NCI-H2107 (cell line): Measurements from ENCODE around the gene REEP6.

Source experiments
- DNase-seq: peaks from one replicate; lab custom pipeline; 2025; lab: John Stamatoyannopoulos, UW

Gene REEP6

DNA sequence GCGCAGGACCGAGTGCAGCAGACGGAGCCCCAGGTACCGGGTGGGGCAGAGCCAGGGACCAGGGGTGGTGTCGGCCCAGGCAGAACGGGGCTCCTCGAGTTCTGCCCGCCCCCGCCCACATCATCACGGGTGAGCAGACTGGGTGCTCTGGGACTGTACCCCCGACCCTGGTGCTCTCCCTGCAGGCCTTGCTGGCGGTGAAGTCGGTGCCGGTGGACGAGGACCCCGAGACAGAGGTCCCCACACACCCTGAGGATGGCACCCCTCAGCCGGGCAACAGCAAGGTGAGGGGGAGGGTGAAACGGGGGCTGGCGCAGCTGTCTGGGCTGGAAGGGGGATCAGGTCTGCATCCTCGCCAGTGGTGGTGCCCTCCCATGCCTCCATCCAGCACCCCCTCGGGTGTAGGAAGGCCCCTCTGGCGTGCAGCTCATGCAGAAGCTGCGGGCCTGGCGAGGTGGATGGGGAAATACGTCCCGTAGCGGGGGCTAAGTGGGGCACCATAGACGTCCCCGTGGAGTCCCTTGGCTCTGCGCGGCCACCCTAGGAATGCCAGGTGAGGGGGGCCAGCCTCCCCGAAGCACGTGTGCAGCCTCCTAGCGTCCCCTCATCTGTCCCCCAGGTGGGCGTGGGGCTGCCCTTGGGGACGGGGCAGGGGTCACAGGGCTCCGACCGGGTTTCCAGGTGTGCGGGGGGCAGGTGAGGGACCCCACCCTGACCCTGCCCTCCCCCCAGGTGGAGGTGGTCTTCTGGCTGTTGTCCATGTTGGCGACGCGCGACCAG is 34.7 kb upstream of the REEP6 start:
- DNase-seq: no peak

DNA sequence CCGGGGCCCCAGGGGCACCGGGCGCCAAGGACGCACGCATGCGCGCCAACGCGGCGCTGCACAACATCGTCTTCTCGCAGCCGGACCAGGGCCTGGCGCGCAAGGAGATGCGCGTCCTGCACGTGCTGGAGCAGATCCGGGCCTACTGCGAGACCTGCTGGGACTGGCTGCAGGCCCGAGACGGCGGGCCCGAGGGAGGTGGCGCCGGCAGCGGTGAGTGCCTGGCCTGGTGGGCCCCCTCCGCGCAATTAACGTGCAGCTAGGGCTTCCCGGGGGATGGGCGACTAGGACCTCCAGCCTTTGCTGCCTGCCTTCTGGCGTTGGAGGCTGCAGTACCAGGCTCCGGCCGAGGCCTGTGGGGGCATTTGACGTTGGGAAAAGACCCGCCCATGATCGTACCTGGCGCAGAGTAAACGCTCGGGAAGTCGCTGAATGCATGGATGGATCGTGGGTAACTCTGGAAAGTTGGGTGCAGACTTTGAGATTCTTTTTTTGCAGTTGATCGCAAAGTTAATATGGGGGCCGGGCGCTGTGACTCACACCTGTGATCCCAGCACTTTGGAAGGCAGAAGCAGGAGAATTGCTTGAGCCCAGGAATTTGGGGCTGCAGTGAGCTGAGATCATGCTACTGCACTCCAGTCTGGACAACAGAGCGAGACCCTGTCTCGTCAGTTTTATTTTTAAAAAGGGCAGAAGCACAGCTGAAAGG is 33.8 kb upstream of the REEP6 start:
- no peak for DNase-seq

DNA sequence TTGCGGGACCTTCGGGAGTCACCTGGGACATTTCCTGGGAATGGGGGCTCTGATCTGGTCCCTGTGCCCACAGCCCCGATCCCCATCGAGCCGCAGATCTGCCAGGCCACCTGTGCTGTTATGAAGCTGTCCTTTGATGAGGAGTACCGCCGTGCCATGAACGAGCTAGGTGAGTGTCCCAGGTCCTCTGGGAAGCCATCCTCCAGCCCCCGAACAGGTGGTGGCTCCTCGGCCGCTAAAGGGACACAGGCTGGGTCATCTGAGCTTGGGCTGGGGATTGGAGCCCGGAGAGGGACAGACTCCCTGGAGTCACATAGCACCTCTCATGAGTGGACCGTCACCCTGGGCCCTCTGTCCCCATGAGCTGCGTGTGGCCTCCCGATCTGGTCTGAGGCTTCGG is 33.1 kb upstream of the REEP6 start:
- DNase-seq: no peak

DNA sequence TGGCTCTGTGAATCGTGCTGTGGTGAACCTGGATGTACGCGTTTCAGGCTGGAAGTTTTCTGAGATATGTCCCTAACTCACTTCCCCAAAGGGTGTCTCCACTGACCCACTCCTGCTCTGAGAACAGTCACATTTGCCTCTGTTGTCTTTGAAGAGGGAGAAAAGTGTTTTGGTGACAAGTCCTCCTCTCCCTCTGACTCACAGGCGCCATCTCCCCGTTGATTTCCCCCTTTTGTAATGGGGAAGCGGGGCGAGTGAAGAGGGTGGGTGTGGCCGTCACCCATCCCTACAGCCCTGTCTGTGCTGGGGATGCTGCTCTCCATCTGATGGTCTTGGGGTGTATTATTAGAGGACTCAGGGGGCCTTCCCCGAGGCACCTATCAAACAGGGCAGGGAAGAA is 31.5 kb upstream of the REEP6 start:
- DNase-seq: no peak

DNA sequence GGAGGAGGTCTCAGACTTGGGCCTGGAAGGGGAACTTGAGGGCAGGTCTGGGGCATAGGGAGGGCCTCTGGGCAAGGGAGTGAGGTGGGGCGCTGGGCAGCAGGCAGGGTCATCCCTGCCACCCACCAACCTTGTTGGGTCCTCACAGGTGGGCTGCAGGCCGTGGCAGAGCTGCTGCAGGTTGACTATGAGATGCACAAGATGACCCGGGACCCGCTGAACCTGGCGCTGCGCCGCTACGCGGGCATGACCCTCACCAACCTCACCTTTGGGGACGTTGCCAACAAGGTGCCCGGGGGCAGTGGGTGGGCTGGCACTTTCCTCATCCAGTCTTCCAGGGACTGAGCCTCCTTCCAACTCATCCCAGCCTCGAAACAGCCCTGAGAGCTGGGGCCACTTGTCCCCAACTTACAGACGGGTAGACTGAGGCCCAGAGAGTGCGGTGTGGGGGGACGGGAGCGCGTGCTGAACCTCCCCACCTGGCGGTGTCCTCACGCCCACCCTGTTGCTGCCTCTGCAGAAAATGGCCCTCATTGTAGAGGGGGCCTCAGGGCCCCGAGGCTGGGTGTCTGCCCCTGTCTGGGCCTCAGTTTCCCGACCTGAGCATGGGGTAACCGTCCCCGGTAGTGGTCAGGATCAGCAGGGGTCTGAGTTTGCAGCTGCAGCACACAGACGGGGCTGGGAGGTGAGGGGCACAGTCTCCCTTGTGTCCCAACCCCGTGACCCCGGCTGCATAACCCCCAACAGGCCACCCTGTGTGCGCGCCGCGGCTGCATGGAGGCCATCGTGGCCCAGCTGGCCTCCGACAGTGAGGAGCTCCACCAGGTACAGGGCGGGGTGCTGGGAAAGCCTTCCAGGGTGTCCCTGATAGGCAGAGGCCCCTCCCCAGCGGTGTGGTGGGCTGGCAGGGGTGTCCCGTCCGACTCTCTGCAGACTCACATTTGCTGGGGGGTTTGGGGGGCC is 30.7 kb upstream of the REEP6 start:
- no peak for DNase-seq

DNA sequence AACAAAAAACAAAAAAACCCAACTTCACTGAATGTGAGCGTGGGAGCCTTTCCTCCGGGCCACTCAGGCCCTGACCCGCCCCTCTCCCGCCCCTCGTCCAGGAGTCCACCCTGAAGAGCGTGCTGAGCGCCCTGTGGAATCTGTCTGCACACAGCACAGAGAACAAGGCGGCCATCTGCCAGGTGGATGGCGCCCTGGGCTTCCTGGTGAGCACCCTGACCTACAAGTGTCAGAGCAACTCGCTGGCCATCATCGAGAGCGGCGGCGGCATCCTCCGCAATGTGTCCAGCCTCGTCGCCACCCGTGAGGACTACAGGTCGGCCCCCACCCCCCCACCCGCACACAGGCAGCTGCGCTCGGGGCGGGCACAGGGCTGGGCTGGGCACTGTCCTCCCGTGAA is 29.1 kb upstream of the REEP6 start:
- DNase-seq: no peak

DNA sequence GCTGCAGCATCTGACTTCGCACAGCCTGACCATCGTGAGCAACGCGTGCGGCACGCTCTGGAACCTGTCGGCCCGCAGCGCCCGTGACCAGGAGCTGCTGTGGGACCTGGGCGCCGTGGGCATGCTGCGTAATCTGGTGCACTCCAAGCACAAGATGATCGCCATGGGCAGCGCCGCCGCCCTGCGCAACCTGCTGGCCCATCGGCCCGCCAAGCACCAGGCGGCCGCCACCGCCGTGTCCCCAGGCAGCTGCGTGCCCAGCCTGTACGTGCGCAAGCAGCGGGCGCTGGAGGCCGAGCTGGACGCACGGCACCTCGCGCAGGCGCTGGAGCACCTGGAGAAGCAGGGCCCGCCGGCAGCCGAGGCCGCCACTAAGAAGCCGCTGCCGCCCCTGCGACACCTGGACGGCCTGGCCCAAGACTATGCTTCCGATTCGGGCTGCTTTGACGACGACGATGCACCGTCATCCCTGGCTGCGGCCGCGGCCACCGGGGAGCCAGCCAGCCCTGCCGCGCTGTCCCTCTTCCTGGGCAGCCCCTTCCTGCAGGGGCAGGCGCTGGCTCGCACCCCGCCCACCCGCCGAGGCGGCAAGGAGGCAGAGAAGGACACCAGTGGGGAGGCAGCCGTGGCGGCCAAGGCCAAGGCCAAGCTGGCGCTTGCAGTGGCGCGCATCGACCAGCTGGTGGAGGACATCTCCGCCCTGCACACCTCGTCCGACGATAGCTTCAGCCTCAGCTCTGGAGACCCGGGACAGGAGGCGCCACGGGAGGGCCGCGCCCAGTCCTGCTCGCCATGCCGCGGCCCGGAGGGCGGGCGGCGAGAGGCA is 25.6 kb upstream of the REEP6 start:
- DNase-seq: no peak

DNA sequence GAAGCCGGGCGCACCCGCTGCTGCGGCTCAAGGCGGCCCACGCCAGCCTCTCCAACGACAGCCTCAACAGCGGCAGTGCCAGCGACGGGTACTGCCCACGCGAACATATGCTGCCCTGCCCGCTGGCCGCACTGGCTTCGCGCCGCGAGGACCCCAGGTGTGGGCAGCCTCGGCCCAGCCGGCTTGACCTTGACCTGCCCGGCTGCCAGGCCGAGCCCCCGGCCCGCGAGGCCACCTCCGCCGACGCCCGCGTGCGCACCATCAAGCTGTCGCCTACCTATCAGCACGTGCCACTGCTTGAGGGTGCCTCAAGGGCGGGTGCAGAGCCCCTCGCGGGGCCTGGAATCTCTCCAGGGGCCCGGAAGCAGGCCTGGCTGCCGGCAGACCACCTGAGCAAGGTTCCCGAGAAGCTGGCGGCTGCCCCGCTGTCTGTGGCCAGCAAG is 24.9 kb upstream of the REEP6 start:
- DNase-seq: no peak

DNA sequence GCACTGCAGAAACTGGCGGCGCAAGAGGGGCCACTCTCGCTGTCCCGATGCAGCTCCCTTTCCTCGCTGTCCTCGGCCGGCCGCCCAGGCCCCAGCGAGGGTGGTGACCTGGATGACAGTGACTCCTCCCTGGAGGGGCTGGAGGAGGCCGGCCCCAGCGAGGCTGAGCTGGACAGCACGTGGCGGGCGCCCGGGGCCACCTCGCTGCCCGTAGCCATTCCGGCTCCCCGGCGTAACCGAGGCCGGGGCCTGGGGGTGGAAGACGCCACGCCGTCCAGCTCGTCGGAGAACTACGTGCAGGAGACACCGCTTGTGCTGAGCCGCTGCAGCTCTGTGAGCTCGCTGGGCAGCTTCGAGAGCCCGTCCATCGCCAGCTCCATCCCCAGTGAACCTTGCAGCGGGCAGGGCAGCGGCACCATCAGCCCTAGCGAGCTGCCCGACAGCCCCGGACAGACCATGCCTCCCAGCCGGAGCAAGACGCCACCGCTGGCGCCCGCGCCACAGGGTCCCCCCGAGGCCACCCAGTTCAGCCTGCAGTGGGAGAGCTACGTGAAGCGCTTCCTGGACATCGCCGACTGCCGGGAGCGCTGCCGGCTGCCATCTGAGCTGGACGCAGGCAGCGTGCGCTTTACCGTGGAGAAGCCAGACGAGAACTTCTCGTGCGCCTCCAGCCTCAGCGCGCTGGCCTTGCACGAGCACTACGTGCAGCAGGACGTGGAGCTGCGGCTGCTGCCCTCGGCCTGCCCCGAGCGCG is 24.3 kb upstream of the REEP6 start:
- no peak for DNase-seq

DNA sequence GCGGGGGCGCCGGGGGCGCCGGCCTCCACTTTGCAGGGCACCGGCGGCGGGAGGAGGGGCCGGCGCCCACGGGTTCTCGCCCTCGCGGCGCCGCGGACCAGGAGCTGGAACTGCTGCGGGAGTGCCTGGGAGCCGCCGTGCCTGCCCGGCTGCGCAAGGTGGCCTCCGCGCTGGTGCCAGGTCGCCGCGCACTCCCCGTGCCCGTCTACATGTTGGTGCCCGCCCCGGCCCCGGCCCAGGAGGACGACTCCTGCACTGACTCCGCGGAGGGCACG is 23.8 kb upstream of the REEP6 start:
- no peak for DNase-seq

DNA sequence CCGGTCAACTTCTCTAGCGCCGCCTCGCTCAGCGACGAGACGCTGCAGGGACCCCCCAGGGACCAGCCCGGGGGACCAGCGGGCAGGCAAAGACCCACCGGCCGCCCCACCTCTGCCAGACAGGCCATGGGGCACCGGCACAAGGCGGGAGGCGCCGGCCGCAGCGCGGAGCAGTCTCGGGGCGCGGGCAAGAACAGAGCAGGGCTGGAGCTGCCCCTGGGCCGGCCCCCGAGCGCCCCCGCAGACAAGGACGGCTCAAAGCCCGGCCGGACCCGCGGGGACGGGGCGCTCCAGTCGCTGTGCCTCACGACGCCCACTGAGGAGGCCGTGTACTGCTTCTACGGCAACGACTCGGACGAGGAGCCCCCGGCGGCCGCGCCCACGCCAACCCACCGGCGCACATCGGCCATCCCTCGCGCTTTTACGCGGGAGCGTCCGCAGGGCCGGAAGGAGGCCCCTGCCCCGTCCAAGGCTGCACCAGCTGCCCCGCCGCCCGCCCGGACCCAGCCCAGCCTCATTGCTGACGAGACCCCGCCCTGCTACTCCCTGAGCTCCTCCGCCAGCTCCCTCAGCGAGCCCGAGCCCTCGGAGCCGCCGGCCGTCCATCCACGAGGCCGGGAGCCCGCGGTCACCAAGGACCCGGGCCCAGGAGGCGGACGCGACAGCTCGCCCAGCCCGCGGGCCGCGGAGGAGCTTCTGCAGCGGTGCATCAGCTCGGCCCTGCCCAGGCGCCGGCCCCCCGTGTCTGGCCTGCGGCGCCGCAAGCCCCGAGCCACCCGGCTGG is 23.3 kb upstream of the REEP6 start:
- DNase-seq: no peak

DNA sequence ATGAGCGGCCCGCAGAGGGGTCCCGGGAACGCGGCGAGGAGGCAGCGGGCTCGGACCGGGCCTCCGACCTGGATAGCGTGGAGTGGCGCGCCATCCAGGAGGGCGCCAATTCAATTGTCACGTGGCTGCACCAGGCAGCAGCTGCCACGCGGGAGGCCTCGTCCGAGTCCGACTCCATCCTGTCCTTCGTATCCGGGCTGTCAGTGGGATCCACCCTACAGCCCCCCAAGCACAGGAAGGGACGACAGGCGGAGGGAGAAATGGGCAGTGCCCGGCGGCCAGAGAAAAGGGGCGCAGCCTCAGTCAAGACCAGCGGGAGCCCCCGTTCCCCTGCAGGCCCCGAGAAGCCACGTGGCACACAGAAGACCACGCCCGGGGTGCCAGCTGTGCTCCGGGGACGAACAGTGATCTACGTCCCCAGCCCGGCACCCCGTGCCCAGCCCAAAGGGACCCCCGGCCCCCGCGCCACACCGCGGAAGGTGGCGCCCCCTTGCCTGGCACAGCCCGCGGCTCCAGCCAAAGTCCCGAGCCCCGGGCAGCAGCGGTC is 22.6 kb upstream of the REEP6 start:
- DNase-seq: no peak

DNA sequence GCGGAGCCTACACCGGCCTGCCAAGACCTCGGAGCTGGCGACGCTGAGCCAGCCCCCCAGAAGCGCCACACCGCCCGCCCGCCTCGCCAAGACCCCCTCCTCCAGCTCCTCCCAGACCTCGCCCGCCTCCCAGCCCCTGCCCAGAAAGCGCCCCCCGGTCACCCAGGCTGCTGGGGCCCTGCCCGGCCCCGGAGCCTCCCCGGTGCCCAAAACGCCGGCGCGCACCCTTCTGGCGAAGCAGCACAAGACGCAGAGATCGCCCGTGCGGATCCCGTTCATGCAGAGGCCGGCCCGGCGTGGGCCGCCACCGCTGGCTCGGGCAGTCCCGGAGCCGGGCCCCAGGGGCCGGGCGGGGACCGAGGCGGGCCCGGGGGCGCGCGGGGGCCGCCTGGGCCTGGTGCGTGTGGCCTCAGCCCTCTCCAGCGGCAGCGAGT is 22.1 kb upstream of the REEP6 start:
- no peak for DNase-seq

DNA sequence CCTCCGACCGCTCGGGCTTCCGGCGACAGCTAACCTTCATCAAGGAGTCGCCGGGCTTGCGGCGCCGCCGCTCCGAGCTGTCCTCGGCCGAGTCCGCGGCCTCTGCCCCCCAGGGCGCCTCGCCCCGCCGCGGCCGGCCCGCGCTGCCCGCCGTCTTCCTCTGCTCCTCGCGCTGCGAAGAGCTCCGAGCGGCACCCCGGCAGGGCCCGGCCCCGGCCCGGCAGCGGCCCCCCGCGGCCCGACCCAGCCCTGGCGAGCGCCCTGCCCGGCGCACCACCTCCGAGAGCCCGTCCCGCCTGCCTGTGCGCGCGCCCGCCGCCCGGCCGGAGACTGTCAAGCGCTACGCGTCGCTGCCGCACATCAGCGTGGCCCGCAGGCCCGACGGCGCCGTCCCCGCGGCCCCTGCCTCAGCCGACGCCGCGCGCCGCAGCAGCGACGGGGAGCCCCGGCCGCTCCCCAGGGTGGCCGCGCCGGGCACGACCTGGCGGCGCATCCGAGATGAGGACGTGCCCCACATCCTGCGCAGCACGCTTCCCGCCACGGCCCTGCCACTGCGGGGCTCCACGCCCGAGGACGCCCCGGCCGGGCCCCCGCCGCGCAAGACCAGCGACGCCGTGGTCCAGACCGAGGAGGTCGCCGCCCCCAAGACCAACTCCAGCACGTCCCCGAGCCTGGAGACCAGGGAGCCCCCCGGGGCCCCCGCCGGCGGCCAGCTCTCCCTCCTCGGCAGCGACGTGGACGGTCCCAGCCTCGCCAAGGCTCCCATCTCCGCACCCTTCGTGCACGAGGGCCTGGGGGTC is 21.5 kb upstream of the REEP6 start:
- no peak for DNase-seq

DNA sequence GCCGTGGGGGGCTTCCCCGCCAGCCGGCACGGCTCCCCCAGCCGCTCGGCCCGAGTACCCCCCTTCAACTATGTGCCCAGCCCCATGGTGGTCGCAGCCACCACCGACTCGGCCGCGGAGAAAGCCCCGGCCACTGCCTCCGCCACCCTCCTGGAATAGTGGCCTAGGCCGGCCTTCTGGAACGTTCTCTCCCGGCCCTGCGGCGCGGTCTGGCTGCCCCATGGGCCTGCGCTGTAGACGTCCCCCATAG is 21.0 kb upstream of the REEP6 start:
- DNase-seq: no peak

DNA sequence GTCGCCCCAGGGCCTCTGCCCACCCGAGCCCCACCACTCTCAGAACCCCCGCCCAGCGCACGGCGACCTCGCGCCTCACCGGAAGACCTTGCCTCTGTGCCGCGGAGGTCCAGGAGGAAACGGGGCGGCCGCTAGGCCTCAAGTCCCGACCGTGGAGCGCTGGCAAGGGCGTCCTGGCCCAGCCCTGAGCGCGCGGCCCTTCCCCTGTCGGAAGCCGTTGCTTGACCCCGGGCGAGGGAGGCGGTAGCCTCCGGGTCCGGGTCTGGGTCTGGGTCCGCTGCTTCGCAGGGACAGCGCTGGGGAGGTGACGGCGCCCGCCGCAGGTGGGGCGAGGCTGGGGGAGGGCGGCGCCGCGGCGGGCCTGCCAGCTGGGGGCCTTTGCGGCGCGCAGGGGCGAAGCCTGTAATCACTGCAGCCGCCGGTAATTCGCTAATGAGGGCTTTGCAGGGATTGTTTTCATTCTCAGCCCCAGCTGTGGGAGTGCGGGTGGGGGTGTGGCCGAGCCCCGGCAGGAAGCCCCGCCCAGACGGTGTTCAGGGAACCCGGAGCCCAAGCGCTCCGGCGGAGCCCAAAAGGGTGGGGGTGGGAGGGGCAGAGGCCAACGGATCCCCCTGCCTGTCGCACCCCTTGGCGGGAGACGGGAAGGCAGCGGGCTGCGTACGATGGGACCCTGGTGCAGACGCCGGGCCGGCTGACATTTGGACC is 20.5 kb upstream of the REEP6 start:
- DNase-seq: no peak

DNA sequence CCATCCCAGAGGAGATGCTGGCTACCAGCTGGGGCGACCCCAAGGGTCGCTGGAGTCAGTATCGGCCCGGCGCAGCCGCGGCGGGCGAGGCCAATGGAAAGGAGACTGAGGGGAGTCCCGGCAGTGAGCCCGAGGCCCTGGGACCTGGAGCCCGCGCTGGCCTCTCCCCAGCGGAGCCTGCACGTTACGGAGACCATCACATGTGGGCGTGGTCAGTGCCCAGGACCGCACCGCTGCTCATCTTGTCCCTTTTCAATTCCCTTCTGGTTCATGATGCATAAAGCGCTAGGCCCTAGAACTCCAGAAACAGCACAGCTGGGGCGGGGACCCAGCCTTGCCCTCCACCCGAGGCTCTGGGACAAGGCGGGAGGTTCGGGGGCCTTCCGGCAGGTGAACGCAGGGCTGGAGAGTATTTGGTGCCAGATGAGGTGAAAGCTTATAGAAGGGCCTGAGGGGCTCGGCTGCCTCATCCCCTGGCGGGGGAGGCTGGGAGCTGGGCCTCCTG is 19.9 kb upstream of the REEP6 start:
- DNase-seq: no peak

DNA sequence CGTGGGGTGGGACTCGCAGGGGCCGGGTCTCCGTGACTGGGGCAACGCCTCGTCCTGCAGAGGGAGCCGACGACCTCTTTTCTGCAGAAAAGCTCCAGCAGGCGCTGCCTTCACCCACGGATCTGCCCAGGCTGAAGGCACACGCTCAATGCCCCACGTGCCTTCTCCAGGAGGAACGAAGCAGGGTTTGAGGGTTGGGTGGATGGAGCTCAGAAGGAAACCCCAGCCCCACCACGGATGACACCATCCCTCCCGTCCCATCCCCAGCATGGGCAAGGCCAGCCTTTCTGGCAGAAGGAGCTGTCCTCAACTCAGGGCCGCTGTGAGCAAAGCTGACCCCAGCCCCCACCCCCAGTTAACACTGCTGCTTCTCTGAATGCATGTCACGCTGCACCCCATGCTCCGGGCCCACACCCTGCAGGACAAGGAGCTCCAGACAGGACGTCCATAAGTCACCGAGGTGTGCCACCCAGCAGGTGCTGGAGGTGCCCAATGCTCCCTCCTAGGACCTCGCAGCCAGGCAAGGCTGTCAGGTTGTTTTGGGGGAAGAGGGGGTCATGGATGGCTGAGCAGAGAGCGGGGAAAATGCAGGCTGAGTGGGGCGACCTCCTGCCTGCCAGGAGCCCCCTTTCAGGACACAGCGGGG is 19.3 kb upstream of the REEP6 start:
- no peak for DNase-seq
